HFF-Myc (cell line): Measurements from ENCODE around the gene TIGIT.

Source experiments
- DNase-seq: peaks from one replicate; pipeline ENCODE4 v3.0.0-alpha.2; 2011; ENCODE audit warnings: low read depth; ENCODE audit errors: extremely low read depth
- H3K4me3 ChIP-seq: replicated peaks from 2 replicates; pipeline ENCODE4 v1.5.1; 2011; ENCODE audit warnings: low read depth, mild to moderate bottlenecking, control low read depth, low read length
- TF ChIP-seq, protein P1 (sequence below): IDR thresholded peaks from 2 replicates; pipeline ENCODE4 v1.5.1; 2012; ENCODE audit warnings: mild to moderate bottlenecking, low read depth, low read length, control low read depth; ENCODE audit errors: missing control alignments

The TIGIT gene

DNA sequence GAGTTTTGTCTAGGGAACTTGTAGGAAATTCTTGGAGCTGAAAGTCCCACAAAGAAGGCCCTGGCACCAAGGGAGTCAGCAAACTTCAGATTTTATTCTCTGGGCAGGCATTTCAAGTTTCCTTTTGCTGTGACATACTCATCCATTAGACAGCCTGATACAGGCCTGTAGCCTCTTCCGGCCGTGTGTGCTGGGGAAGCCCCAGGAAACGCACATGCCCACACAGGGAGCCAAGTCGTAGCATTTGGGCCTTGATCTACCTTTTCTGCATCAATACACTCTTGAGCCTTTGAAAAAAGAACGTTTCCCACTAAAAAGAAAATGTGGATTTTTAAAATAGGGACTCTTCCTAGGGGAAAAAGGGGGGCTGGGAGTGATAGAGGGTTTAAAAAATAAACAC is 15.0 kb downstream of the TIGIT start:
- TF ChIP-seq, protein P1, sequence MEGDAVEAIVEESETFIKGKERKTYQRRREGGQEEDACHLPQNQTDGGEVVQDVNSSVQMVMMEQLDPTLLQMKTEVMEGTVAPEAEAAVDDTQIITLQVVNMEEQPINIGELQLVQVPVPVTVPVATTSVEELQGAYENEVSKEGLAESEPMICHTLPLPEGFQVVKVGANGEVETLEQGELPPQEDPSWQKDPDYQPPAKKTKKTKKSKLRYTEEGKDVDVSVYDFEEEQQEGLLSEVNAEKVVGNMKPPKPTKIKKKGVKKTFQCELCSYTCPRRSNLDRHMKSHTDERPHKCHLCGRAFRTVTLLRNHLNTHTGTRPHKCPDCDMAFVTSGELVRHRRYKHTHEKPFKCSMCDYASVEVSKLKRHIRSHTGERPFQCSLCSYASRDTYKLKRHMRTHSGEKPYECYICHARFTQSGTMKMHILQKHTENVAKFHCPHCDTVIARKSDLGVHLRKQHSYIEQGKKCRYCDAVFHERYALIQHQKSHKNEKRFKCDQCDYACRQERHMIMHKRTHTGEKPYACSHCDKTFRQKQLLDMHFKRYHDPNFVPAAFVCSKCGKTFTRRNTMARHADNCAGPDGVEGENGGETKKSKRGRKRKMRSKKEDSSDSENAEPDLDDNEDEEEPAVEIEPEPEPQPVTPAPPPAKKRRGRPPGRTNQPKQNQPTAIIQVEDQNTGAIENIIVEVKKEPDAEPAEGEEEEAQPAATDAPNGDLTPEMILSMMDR, result no peak
- no peak overlapping the region for H3K4me3 ChIP-seq
- DNase-seq, result no peak

DNA sequence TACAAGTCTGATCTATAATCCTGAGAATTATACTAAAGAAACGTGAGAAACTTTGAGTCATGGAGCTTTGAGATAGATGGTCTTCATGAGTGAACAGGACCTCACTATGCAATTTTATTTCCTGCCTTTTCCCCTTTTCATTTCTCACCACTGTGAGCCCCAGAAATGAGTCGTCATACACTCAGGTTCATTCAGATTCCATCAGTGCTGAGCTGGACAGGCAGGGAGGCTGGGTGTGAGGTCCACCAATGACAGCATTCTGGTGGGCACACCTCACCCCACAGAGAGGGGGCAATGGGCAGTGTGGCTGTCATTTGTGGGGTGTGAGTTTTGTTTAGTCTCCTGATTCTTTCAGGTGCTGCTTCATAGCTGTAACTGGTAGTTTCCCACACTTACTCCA is 16.9 kb downstream of the TIGIT start:
- no peak overlapping the region for H3K4me3 ChIP-seq
- DNase-seq, result no peak
- TF ChIP-seq, protein P1, result no peak

DNA sequence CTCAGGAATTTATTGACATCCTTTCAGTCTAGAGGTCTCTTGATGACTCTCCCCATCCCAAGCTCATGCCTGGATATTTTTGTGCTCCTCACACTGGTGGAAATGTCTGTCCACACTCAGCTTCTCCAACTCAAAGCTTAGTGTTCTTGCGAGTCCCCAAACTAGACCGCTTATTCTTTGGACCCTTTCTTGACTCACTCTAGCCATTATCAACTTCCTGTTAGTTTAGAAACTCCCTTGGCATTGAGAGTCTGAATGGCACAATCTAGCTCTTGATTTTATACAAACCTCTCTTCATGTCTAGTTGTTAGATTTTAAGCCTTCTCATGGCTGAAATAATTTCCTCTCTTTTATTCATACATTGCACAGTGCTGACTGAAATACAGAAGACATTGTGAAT is 19.6 kb downstream of the TIGIT start:
- H3K4me3 ChIP-seq, result no peak overlapping the region
- no peak for DNase-seq
- TF ChIP-seq, protein P1, result no peak

DNA sequence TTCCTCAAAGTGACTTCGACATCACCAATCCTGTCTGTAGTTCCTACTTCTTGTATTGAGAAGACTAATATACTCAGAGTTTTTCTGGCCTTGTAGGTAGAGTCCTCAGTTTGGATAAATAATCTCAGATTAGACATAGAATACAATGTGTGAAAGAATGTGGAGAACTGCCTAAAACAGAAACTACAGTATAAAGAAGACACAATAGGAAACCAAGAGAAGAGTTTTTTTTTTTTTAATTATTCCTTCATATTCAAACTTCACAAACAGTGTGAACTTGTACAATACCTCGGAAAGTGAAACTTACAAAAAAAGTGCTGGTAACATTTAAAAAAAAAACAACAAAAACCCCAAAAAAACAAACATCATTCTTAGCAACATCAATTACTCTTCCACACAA is 20.5 kb downstream of the TIGIT start:
- TF ChIP-seq, protein P1, result no peak
- DNase-seq, result no peak
- no peak overlapping the region for H3K4me3 ChIP-seq

DNA sequence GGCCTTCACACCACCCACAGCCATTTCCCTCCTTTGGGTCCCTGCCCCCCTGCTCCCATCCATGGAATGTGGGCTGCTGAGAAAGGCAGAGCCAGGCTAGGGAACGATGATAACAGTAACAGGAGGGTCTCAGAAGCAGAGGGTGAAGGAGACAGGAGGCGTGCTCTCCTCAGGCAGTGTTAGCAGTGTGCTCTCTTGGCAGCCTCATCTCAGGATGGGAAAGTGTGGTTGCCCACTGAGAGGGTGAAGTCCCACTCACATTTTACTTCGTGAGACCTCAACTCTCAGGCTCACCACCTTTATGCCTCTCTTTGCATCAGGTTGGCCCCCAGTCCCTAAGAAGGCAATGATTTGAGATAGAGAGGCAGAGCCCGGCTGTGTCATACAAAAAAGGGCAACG is 24.5 kb downstream of the TIGIT start:
- H3K4me3 ChIP-seq, result no peak overlapping the region
- DNase-seq, result no peak
- TF ChIP-seq, protein P1, result no peak

DNA sequence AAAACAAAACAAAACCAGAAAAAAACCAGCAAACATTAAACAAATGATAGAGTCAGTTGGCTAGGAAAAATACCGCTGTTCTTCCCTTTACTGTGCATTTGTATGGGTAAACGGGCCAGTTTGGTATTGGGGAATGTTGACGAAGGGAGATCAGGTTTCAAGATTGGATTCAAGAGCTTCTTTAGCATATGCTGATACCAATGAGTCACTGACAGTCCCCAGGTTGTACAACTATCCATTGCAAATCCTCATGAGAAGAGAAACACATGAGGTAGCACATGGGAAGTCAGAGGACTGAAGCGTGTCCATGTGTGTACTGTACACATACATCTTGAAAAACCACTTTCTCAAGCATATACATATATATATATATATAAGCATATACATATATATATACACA is 25.6 kb downstream of the TIGIT start:
- peak; percentile 51 for DNase-seq
- no peak overlapping the region for H3K4me3 ChIP-seq

DNA sequence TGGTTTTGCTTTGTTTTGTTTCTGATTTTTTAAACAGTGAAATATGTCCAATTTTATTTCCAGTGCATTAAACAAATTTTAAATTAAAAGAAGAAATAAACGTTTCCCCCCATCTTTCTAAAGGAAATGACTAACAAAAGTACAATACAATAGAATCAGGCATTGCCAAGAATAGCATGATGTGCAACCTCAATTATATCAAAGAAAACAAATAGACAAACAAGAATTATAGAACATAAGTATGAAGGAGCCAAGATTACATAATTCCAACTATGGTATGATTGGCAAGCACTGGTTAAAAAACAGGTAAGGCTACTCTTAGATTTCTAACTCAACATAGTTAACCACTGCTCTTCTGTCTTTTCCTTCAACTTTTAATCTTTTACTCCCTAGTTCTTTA is 26.4 kb downstream of the TIGIT start:
- DNase-seq, result no peak

More for the DNA sequence above, 25.6 kb downstream of the TIGIT start:
- TF ChIP-seq, protein P1, result no peak

More for the DNA sequence above, 26.4 kb downstream of the TIGIT start:
- TF ChIP-seq, protein P1, result no peak
- no peak overlapping the region for H3K4me3 ChIP-seq
